Dermis blood vessel endothelial cell (primary cell): Measurements from ENCODE around the gene HELT. TPM values are rescaled to one million over a fixed set of nuclear protein-coding genes. Genes with fewer than 3 reads are reported as not detected.

Source experiments
- DNase-seq: peaks from one replicate; pipeline ENCODE4 v3.0.0; 2010
- total RNA-seq: library from RNA; depleted of rRNA; stranded (reverse); fragments of >200 nt; gene quantifications from 2 replicates; pipeline ENCODE4 v1.2.3, GENCODE V29; 2014

HELT gene
- total RNA-seq, 1 donor from 2014 or later = not detected

- DNase-seq = no peak
Measured at GRCh38 chr4:185004562-185005218, 13.6 kb upstream of the HELT start.

- peak; percentile 86 for DNase-seq
Measured at GRCh38 chr4:185005219-185005819, 13.0 kb upstream of the HELT start.

- peak; percentile 52 for DNase-seq
Measured at GRCh38 chr4:185011408-185011807, 6.9 kb upstream of the HELT start.

GRCh38 chr4:185013417-185014125, 4.7 kb upstream of the HELT start:
- DNase-seq = no peak

- no peak for DNase-seq
Measured at GRCh38 chr4:185015108-185015507, 3.2 kb upstream of the HELT start.

- no peak for DNase-seq
Measured at GRCh38 chr4:185016101-185016940, 2.0 kb upstream of the HELT start.

- peak; percentile 31 for DNase-seq
Measured at GRCh38 chr4:185016946-185017758, 1.1 kb upstream of the HELT start.

GRCh38 chr4:185018834-185019455, 655 bp downstream of the HELT start:
- no peak for DNase-seq

GRCh38 chr4:185019456-185020292, 1.4 kb downstream of the HELT start:
- DNase-seq = no peak

- DNase-seq = no peak
Measured at GRCh38 chr4:185020293-185020808, 2.1 kb downstream of the HELT start.

GRCh38 chr4:185020863-185021761, 2.8 kb downstream of the HELT start:
- no peak for DNase-seq

GRCh38 chr4:185023471-185023870, 5.2 kb downstream of the HELT start:
- no peak for DNase-seq

- DNase-seq = no peak
Measured at GRCh38 chr4:185028625-185029024, 10.3 kb downstream of the HELT start.

GRCh38 chr4:185031611-185032010, 13.3 kb downstream of the HELT start:
- no peak for DNase-seq

- no peak for DNase-seq
Measured at GRCh38 chr4:185033072-185033471, 14.8 kb downstream of the HELT start.

- DNase-seq = no peak
Measured at GRCh38 chr4:185033950-185034349, 15.7 kb downstream of the HELT start.

GRCh38 chr4:185035284-185035683, 17.0 kb downstream of the HELT start:
- DNase-seq = no peak

GRCh38 chr4:185036019-185036418, 17.7 kb downstream of the HELT start:
- no peak for DNase-seq

- no peak for DNase-seq
Measured at GRCh38 chr4:185036842-185037241, 18.6 kb downstream of the HELT start.
